Measurements from ENCODE around the gene CKAP2L.

DNA sequence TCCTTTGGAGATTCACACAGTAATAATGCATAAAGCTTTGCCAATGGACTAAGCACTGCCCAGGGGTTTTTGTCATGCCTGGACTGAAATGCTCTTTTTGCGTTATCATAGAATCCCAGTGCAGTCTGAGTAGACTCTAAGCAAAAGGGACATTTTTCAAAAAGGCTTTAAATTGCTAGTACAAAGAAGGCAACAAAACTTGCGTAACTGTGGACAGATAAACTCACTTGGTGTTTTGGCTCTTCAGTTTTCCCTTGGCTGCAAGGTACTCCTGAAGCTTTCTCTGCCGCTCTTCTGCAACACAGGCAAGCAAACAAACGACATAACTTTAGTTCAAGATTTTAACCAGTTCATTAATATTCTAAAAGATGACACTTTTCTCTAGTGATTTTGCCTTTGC, 2.1 kb downstream of the CKAP2L start:
- TF ChIP-seq, protein P1, sequence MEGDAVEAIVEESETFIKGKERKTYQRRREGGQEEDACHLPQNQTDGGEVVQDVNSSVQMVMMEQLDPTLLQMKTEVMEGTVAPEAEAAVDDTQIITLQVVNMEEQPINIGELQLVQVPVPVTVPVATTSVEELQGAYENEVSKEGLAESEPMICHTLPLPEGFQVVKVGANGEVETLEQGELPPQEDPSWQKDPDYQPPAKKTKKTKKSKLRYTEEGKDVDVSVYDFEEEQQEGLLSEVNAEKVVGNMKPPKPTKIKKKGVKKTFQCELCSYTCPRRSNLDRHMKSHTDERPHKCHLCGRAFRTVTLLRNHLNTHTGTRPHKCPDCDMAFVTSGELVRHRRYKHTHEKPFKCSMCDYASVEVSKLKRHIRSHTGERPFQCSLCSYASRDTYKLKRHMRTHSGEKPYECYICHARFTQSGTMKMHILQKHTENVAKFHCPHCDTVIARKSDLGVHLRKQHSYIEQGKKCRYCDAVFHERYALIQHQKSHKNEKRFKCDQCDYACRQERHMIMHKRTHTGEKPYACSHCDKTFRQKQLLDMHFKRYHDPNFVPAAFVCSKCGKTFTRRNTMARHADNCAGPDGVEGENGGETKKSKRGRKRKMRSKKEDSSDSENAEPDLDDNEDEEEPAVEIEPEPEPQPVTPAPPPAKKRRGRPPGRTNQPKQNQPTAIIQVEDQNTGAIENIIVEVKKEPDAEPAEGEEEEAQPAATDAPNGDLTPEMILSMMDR (IDR thresholded peaks at IDR 0.05 in 2 of 3, conservative IDR thresholded peaks at IDR 0.05 in 1 of 3; ENCODE audit: control insufficient read depth in 2 of 3, extremely low read depth in 1 of 3, insufficient read depth in 1 of 3, low read depth in 3 of 3, low read length in 3 of 3): no peak
- no peak for TF ChIP-seq POLR2AphosphoS5 (IDR thresholded peaks at IDR 0.05; ENCODE audit: low read length)
